Endodermal cell (in vitro differentiated cells): ENCODE measurements around the gene AUTS2. TPM values are rescaled to one million over a fixed set of nuclear protein-coding genes. Genes with fewer than 3 reads are reported as not detected.
A peak's percentile ranks its signal among the peaks of the same experiment; 100 is the strongest.

ENCODE experiments used
- DNase-seq: peaks from one replicate; pipeline ENCODE4 v3.0.0-alpha.2; 2017
- H3K27ac ChIP-seq: 2 replicates; pipeline ENCODE4 v1.5.1; 2013; ENCODE audit warnings: mild to moderate bottlenecking, low read depth, low read length, moderate library complexity
- H3K27me3 ChIP-seq: 2 replicates; pipeline ENCODE4 v1.6.1; 2013; ENCODE audit warnings: mild to moderate bottlenecking, low read length, moderate library complexity; ENCODE audit not compliant: insufficient read depth, control insufficient read depth, poor library complexity, severe bottlenecking
- H3K36me3 ChIP-seq: 2 replicates; pipeline ENCODE4 v1.7.0; 2013; ENCODE audit warnings: mild to moderate bottlenecking, low read length, moderate library complexity; ENCODE audit not compliant: control insufficient read depth, insufficient read depth
- H3K4me1 ChIP-seq: one replicate; pipeline ENCODE4 v1.7.0; 2013; ENCODE audit warnings: low read length; ENCODE audit not compliant: control insufficient read depth, insufficient read depth
- H3K4me3 ChIP-seq: 2 replicates; pipeline ENCODE4 v1.5.1; 2013; ENCODE audit warnings: mild to moderate bottlenecking, low read length, moderate library complexity
- H3K9ac ChIP-seq: 2 replicates; pipeline ENCODE4 v1.6.1; 2013; ENCODE audit warnings: mild to moderate bottlenecking, low read length, moderate library complexity; ENCODE audit not compliant: poor library complexity, severe bottlenecking; ENCODE audit errors: extremely low read depth
- H3K9me3 ChIP-seq: 2 replicates; pipeline ENCODE4 v1.6.1; 2013; ENCODE audit warnings: mild to moderate bottlenecking, low read length, moderate library complexity; ENCODE audit not compliant: control insufficient read depth
- H3K27ac Mint-ChIP-seq: 2 replicates; pipeline ENCODE4 v1.8.0; 2020; ENCODE audit warnings: mixed read lengths
- H3K27me3 Mint-ChIP-seq: 2 replicates; pipeline ENCODE4 v1.8.0; 2021; ENCODE audit warnings: mild to moderate bottlenecking, mixed read lengths; ENCODE audit not compliant: insufficient read depth
- H3K36me3 Mint-ChIP-seq: 2 replicates; pipeline ENCODE4 v1.8.0; 2020; ENCODE audit warnings: low read depth, mixed read lengths
- H3K4me1 Mint-ChIP-seq: 2 replicates; pipeline ENCODE4 v1.8.0; 2020; ENCODE audit warnings: mixed read lengths
- H3K4me3 Mint-ChIP-seq: 2 replicates; pipeline ENCODE4 v1.8.0; 2020; ENCODE audit warnings: mild to moderate bottlenecking, moderate library complexity, mixed read lengths
- H3K9me3 Mint-ChIP-seq: 2 replicates; pipeline ENCODE4 v1.8.0; 2020; ENCODE audit warnings: mild to moderate bottlenecking, mixed read lengths
- WGBS, 2 experiments: methylation state at CpG; one replicate each; pipeline versions ENCODE4 v1.1.5 to v1.1.7; 2013; ENCODE audit warnings: missing lambda C conversion rate in 2 of 2, mixed read lengths in 1 of 2; ENCODE audit not compliant: insufficient coverage in 1 of 2, insufficient read length in 1 of 2; 5-methylcytosine and 5-hydroxymethylcytosine counted together
- total RNA-seq, 2 donors: library from RNA; stranded (reverse); fragmentation: NEBNext Ultra II Directional in 1 of 2; extraction: Animal tissue kit (Norgen Biotek cat#: 25700) in 1 of 2; gene quantifications; 2 replicates in 1 of 2; 3 replicates in 1 of 2; pipeline ENCODE4 v1.2.1, GENCODE V29; 2021
- TF ChIP-seq, protein P1 (sequence below): fragments of 200-600 bp; sonication (generic); conservative IDR thresholded peaks from 2 replicates; pipeline ENCODE4 v1.5.0; 2021; ENCODE audit warnings: antibody characterized with exemption, mild to moderate bottlenecking

Gene AUTS2
- total RNA-seq, 2 donors from 2014 or later: 76.8 to 106 TPM

DNA sequence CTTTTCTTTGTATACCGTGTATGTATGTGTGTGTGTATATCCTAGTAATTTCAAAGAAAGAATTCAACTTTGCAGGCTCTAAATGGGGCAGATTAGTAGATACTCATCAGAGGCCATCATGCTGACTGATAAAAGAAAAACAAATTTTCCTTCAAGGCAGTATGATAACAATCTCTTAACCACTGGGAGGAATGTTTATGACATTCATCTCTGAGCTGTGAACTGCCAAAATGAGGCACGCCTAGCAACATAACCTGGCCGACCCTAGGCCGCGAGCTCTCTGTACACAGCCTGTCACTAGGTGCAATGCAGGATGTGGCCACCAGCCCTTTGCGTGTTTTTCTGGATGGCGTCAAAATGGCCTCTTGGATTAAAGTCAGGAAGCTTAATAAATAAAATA is 1190.0 kb downstream of the AUTS2 start:
- peak; percentile 38 for DNase-seq
- H3K9me3 ChIP-seq: no peaks in the 10 kb centered on the region
- H3K27ac ChIP-seq: no peak overlapping the region
- no peaks in the 10 kb centered on the region for H3K27me3 Mint-ChIP-seq
- H3K27me3 ChIP-seq: no peaks in the 10 kb centered on the region
- TF ChIP-seq, protein P1, sequence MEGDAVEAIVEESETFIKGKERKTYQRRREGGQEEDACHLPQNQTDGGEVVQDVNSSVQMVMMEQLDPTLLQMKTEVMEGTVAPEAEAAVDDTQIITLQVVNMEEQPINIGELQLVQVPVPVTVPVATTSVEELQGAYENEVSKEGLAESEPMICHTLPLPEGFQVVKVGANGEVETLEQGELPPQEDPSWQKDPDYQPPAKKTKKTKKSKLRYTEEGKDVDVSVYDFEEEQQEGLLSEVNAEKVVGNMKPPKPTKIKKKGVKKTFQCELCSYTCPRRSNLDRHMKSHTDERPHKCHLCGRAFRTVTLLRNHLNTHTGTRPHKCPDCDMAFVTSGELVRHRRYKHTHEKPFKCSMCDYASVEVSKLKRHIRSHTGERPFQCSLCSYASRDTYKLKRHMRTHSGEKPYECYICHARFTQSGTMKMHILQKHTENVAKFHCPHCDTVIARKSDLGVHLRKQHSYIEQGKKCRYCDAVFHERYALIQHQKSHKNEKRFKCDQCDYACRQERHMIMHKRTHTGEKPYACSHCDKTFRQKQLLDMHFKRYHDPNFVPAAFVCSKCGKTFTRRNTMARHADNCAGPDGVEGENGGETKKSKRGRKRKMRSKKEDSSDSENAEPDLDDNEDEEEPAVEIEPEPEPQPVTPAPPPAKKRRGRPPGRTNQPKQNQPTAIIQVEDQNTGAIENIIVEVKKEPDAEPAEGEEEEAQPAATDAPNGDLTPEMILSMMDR: peak; percentile 54
- H3K4me1 Mint-ChIP-seq: no peaks in the 10 kb centered on the region
- 91 to 96% methylated on average over 6 to 7 of the region's 7 CpGs for WGBS, 2 experiments
- H3K4me3 Mint-ChIP-seq: no peak overlapping the region
- H3K27ac Mint-ChIP-seq: no peak overlapping the region
- H3K36me3 ChIP-seq: peaks cover 94% of the 10 kb centered on the region
- no peak overlapping the region for H3K4me3 ChIP-seq
- peaks cover 86% of the 10 kb centered on the region for H3K36me3 Mint-ChIP-seq
- H3K9me3 Mint-ChIP-seq: no peaks in the 10 kb centered on the region
- no peaks in the 10 kb centered on the region for H3K4me1 ChIP-seq
- no peak overlapping the region for H3K9ac ChIP-seq

DNA sequence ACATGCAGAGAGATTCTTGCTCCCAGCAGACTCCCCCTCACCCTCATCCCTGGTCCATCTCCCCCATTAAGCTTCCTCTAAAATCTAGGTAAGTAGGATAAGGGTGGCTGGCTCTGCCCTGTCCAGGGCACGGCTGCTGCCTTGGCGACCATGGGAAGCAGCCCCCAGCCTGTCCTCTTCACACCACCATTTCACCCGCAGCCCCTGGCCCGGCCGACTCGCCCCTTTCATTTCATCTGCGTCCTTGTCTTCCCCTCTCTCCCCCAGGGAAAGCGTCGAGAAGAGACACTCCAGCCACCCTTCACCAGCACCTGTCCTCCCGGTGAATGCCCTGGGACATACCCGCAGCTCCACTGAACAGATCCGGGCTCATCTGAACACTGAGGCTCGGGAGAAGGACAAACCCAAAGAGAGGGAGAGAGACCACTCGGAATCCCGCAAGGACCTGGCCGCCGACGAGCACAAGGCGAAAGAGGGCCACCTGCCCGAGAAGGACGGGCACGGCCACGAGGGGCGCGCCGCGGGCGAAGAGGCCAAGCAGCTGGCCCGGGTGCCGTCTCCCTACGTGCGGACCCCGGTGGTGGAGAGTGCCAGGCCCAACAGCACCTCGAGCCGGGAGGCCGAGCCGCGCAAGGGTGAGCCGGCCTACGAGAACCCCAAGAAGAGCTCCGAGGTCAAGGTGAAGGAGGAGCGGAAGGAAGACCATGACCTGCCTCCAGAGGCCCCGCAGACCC is 1191.4 kb downstream of the AUTS2 start:
- Mint-ChIP-seq H3K4me1 (no peaks in the 10 kb centered on the region), H3K27ac (no peak overlapping the region), H3K4me3 (no peak overlapping the region), H3K27me3 (no peaks in the 10 kb centered on the region), H3K9me3 (no peaks in the 10 kb centered on the region), H3K36me3 (peaks cover 83% of the 10 kb centered on the region)
- Histone ChIP-seq H3K4me1 (no peaks in the 10 kb centered on the region), H3K4me3 (no peak overlapping the region), H3K9me3 (no peaks in the 10 kb centered on the region), H3K36me3 (peaks cover 94% of the 10 kb centered on the region), H3K9ac (no peak overlapping the region), H3K27me3 (no peaks in the 10 kb centered on the region), H3K27ac (no peak overlapping the region)
- TF ChIP-seq, protein P1: no peak
- 95 to 97% methylated on average over 31 to 43 of the region's 43 CpGs for WGBS, 2 experiments
- DNase-seq: peak; percentile 30

DNA sequence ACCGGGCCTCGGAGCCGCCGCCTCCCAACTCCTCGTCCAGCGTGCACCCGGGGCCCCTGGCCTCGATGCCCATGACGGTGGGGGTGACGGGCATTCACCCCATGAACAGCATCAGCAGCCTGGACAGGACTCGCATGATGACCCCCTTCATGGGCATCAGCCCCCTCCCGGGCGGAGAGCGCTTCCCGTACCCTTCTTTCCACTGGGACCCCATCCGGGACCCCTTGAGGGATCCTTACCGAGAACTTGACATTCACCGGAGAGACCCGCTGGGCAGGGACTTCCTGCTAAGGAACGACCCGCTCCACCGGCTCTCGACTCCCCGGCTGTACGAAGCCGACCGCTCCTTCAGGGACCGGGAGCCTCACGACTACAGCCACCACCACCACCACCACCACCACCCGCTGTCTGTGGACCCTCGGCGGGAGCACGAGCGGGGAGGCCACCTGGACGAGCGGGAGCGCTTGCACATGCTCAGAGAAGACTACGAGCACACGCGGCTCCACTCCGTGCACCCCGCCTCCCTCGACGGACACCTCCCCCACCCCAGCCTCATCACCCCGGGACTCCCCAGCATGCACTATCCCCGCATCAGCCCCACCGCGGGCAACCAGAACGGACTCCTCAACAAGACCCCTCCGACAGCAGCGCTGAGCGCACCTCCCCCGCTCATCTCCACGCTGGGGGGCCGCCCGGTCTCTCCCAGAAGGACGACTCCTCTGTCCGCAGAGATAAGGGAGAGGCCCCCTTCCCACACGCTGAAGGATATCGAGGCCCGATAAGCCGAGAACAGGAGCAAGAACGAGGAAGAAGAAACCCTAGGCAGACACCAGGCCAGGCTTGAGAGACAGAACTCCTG is 1192.2 kb downstream of the AUTS2 start:
- peak overlapping the region; percentile 41 for H3K27ac Mint-ChIP-seq
- peaks cover 80% of the 10 kb centered on the region for H3K36me3 Mint-ChIP-seq
- H3K36me3 ChIP-seq: peaks cover 86% of the 10 kb centered on the region
- peak; percentile 37 for DNase-seq
- TF ChIP-seq, protein P1: no peak
- H3K9ac ChIP-seq: no peak overlapping the region
- WGBS, 2 experiments: 95 to 99% methylated on average over 18 to 62 of the region's 63 CpGs
- no peaks in the 10 kb centered on the region for H3K27me3 ChIP-seq
- no peaks in the 10 kb centered on the region for H3K4me1 ChIP-seq
- no peaks in the 10 kb centered on the region for H3K9me3 ChIP-seq
- no peak overlapping the region for H3K27ac ChIP-seq
- no peaks in the 10 kb centered on the region for H3K4me1 Mint-ChIP-seq
- no peak overlapping the region for H3K4me3 ChIP-seq
- no peaks in the 10 kb centered on the region for H3K27me3 Mint-ChIP-seq
- no peak overlapping the region for H3K4me3 Mint-ChIP-seq
- no peaks in the 10 kb centered on the region for H3K9me3 Mint-ChIP-seq
